Endodermal cell (in vitro differentiated cells): ENCODE data around the gene BMS1. TPM values are rescaled to one million over a fixed set of nuclear protein-coding genes. Genes with fewer than 3 reads are reported as not detected.
"Not testable (repeated sequence)": the region's sequence is repeated elsewhere in the genome, so short reads cannot be mapped to it uniquely, and the experiment has no call there.

Experiments used
- DNase-seq: peaks from one replicate; pipeline ENCODE4 v3.0.0-alpha.2; 2017
- H3K27ac ChIP-seq: 2 replicates; pipeline ENCODE4 v1.5.1; 2013; ENCODE audit warnings: mild to moderate bottlenecking, low read depth, low read length, moderate library complexity
- H3K27me3 ChIP-seq: 2 replicates; pipeline ENCODE4 v1.6.1; 2013; ENCODE audit warnings: mild to moderate bottlenecking, low read length, moderate library complexity; ENCODE audit not compliant: insufficient read depth, control insufficient read depth, poor library complexity, severe bottlenecking
- H3K36me3 ChIP-seq: 2 replicates; pipeline ENCODE4 v1.7.0; 2013; ENCODE audit warnings: mild to moderate bottlenecking, low read length, moderate library complexity; ENCODE audit not compliant: control insufficient read depth, insufficient read depth
- H3K4me1 ChIP-seq: one replicate; pipeline ENCODE4 v1.7.0; 2013; ENCODE audit warnings: low read length; ENCODE audit not compliant: control insufficient read depth, insufficient read depth
- H3K4me3 ChIP-seq: 2 replicates; pipeline ENCODE4 v1.5.1; 2013; ENCODE audit warnings: mild to moderate bottlenecking, low read length, moderate library complexity
- H3K9ac ChIP-seq: 2 replicates; pipeline ENCODE4 v1.6.1; 2013; ENCODE audit warnings: mild to moderate bottlenecking, low read length, moderate library complexity; ENCODE audit not compliant: poor library complexity, severe bottlenecking; ENCODE audit errors: extremely low read depth
- H3K9me3 ChIP-seq: 2 replicates; pipeline ENCODE4 v1.6.1; 2013; ENCODE audit warnings: mild to moderate bottlenecking, low read length, moderate library complexity; ENCODE audit not compliant: control insufficient read depth
- H3K27ac Mint-ChIP-seq: 2 replicates; pipeline ENCODE4 v1.8.0; 2020; ENCODE audit warnings: mixed read lengths
- H3K27me3 Mint-ChIP-seq: 2 replicates; pipeline ENCODE4 v1.8.0; 2021; ENCODE audit warnings: mild to moderate bottlenecking, mixed read lengths; ENCODE audit not compliant: insufficient read depth
- H3K36me3 Mint-ChIP-seq: 2 replicates; pipeline ENCODE4 v1.8.0; 2020; ENCODE audit warnings: low read depth, mixed read lengths
- H3K4me1 Mint-ChIP-seq: 2 replicates; pipeline ENCODE4 v1.8.0; 2020; ENCODE audit warnings: mixed read lengths
- H3K4me3 Mint-ChIP-seq: 2 replicates; pipeline ENCODE4 v1.8.0; 2020; ENCODE audit warnings: mild to moderate bottlenecking, moderate library complexity, mixed read lengths
- H3K9me3 Mint-ChIP-seq: 2 replicates; pipeline ENCODE4 v1.8.0; 2020; ENCODE audit warnings: mild to moderate bottlenecking, mixed read lengths
- CTCF ChIP-seq: fragments of 200-600 bp; sonication (generic); conservative IDR thresholded peaks from 2 replicates; pipeline ENCODE4 v1.5.0; 2021; ENCODE audit warnings: antibody characterized with exemption, mild to moderate bottlenecking
- WGBS, 2 experiments: methylation state at CpG; one replicate each; pipeline versions ENCODE4 v1.1.5 to v1.1.7; 2013; ENCODE audit warnings: missing lambda C conversion rate in 2 of 2, mixed read lengths in 1 of 2; ENCODE audit not compliant: insufficient coverage in 1 of 2, insufficient read length in 1 of 2; 5-methylcytosine and 5-hydroxymethylcytosine counted together
- total RNA-seq, 2 donors: library from RNA; stranded (reverse); fragmentation: NEBNext Ultra II Directional in 1 of 2; extraction: Animal tissue kit (Norgen Biotek cat#: 25700) in 1 of 2; gene quantifications; 2 replicates in 1 of 2; 3 replicates in 1 of 2; pipeline ENCODE4 v1.2.1, GENCODE V29; 2021

BMS1 gene
- total RNA-seq, 2 donors from 2014 or later, result 19.8 to 24.2 TPM

- H3K36me3 Mint-ChIP-seq, result peaks cover 73% of the 10 kb centered on the region
Observed at GRCh38 chr10:42816912-42817311, 34.3 kb downstream of the BMS1 start.

GRCh38 chr10:42817417-42817816 lies 34.8 kb downstream of the BMS1 start:
- peaks cover 71% of the 10 kb centered on the region for H3K36me3 Mint-ChIP-seq
- H3K9ac ChIP-seq, H3K4me1 ChIP-seq, H3K9me3 ChIP-seq, H3K27me3 ChIP-seq, H3K4me3 ChIP-seq, H3K27ac ChIP-seq, H3K27me3 Mint-ChIP-seq: not testable (repeated sequence)
- peaks cover 19% of the 10 kb centered on the region for H3K9me3 Mint-ChIP-seq
- H3K4me1 Mint-ChIP-seq, result peaks cover 27% of the 10 kb centered on the region
- H3K4me3 Mint-ChIP-seq, result peak overlapping the region; percentile 26
- peak overlapping the region; percentile 89 for H3K27ac Mint-ChIP-seq
- peaks cover 43% of the 10 kb centered on the region for H3K36me3 ChIP-seq
- peak; percentile 52 for DNase-seq
- 69% methylated on average over 3 of the region's 3 CpGs; no CpG with 5 or more reads in 1 of the 2 experiments for WGBS, 2 experiments

More at GRCh38 chr10:42816912-42817311, 34.3 kb downstream of the BMS1 start:
- no peak overlapping the region for H3K27ac ChIP-seq
- H3K4me1 ChIP-seq, result no peaks in the 10 kb centered on the region
- no peak for DNase-seq
- H3K27me3 ChIP-seq, result no peaks in the 10 kb centered on the region
- Mint-ChIP-seq H3K27me3 (no peaks in the 10 kb centered on the region), H3K4me1 (peaks cover 27% of the 10 kb centered on the region), H3K9me3 (peaks cover 20% of the 10 kb centered on the region), H3K27ac (peak overlapping the region; percentile 89), H3K4me3 (peak overlapping the region; percentile 26)
- 20 to 40% methylated on average over 1 to 2 of the region's 2 CpGs for WGBS, 2 experiments
- no peak for TF ChIP-seq CTCF
- H3K9ac ChIP-seq, result no peak overlapping the region
- peaks cover 45% of the 10 kb centered on the region for H3K36me3 ChIP-seq
- peaks cover 7% of the 10 kb centered on the region for H3K9me3 ChIP-seq
- H3K4me3 ChIP-seq, result no peak overlapping the region

GRCh38 chr10:42826759-42827158 lies 44.2 kb downstream of the BMS1 start:
- H3K36me3 Mint-ChIP-seq, result peaks cover 78% of the 10 kb centered on the region
- not testable (repeated sequence) for H3K9me3 ChIP-seq, H3K4me3 Mint-ChIP-seq, H3K27me3 ChIP-seq, H3K27ac Mint-ChIP-seq, H3K27me3 Mint-ChIP-seq, DNase-seq, H3K27ac ChIP-seq, H3K4me1 Mint-ChIP-seq, H3K9ac ChIP-seq, H3K4me3 ChIP-seq, H3K4me1 ChIP-seq, H3K9me3 Mint-ChIP-seq
- peaks cover 67% of the 10 kb centered on the region for H3K36me3 ChIP-seq
- WGBS, 2 experiments, result 85 to 90% methylated on average over 5 to 6 of the region's 6 CpGs

- H3K4me1 ChIP-seq, result no peaks in the 10 kb centered on the region
- no peaks in the 10 kb centered on the region for H3K27me3 ChIP-seq
- Mint-ChIP-seq H3K27me3 (no peaks in the 10 kb centered on the region), H3K9me3 (no peaks in the 10 kb centered on the region), H3K27ac (no peak overlapping the region), H3K4me3 (no peak overlapping the region), H3K36me3 (peaks cover 81% of the 10 kb centered on the region), H3K4me1 (peaks cover 2% of the 10 kb centered on the region)
- WGBS, 2 experiments, result 64 to 67% methylated on average over 3 to 6 of the region's 6 CpGs
- no peaks in the 10 kb centered on the region for H3K9me3 ChIP-seq
- TF ChIP-seq CTCF, result peak; percentile 74
- H3K4me3 ChIP-seq, result no peak overlapping the region
- no peak overlapping the region for H3K9ac ChIP-seq
- peak; percentile 81 for DNase-seq
- H3K27ac ChIP-seq, result no peak overlapping the region
- peaks cover 68% of the 10 kb centered on the region for H3K36me3 ChIP-seq
Observed at GRCh38 chr10:42827201-42827600, 44.6 kb downstream of the BMS1 start.

GRCh38 chr10:42828391-42828790 lies 45.8 kb downstream of the BMS1 start:
- not testable (repeated sequence) for H3K27me3 Mint-ChIP-seq, H3K9ac ChIP-seq, H3K4me3 Mint-ChIP-seq, DNase-seq, H3K27me3 ChIP-seq, H3K27ac Mint-ChIP-seq, H3K4me3 ChIP-seq, H3K9me3 Mint-ChIP-seq, H3K4me1 ChIP-seq, H3K4me1 Mint-ChIP-seq, H3K9me3 ChIP-seq, H3K27ac ChIP-seq
- H3K36me3 Mint-ChIP-seq, result peaks cover 73% of the 10 kb centered on the region
- H3K36me3 ChIP-seq, result peaks cover 57% of the 10 kb centered on the region
- WGBS, 2 experiments, result 55 to 79% methylated on average over 4 of the region's 4 CpGs
